Spleen (tissue), 7 donors: ENCODE data around the gene SAMD14.

Source experiments
- POLR2A ChIP-seq, 3 donors: fragments of 450-650 bp; IDR thresholded peaks; one replicate each; pipeline ENCODE4 v1.5.1; 2017; ENCODE audit warnings: antibody characterized with exemption in 3 of 3, mild to moderate bottlenecking in 1 of 3
- POLR2AphosphoS5 ChIP-seq, 3 donors: sonication (generic); formaldehyde crosslinking; IDR thresholded peaks; one replicate each; pipeline ENCODE4 v1.5.1; 2017; ENCODE audit warnings: antibody characterized with exemption in 3 of 3
- TF ChIP-seq, protein P1 (sequence below), 11 experiments: fragments of 200-600 bp in 7 of 11; fragments of 450-650 bp in 4 of 11; sonication (generic) in 4 of 11; IDR thresholded peaks in 8 of 11; conservative IDR thresholded peaks in 3 of 11; 1 replicate in 7 of 11; 2 replicates in 4 of 11; pipeline versions ENCODE4 v1.4.0 to v1.8.0; 2016 to 2021; ENCODE audit warnings: antibody characterized with exemption in 11 of 11, inconsistent platforms in 4 of 11, mild to moderate bottlenecking in 1 of 11
- donor health status: DM: no; HTN: no; CAD: no; lungs with moderate emphysema.
- donor health status: DM: no; HTN: no; CAD: no.
- donor health status: DM: no; HTN: no; CAD: no.

DNA sequence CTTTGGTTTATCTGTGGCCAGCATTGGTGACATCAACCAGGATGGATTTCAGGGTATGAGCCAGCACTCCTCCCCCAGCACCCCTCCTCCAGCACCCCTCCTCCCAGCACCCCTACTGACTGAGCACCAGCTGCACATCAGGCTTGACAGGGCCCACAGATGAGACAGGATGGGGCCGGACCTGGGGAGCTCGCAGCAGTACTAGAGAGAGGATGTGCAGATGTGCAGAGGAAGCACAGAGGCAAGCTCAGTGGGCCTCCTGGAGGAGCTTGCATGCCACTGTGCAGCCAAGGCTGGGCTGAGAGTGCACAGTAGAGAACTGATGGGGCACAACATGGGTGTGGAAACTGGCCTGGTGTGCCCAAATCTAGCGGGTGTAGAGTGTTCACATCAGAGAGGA is 57.8 kb downstream of the SAMD14 start:
- TF ChIP-seq, protein P1, sequence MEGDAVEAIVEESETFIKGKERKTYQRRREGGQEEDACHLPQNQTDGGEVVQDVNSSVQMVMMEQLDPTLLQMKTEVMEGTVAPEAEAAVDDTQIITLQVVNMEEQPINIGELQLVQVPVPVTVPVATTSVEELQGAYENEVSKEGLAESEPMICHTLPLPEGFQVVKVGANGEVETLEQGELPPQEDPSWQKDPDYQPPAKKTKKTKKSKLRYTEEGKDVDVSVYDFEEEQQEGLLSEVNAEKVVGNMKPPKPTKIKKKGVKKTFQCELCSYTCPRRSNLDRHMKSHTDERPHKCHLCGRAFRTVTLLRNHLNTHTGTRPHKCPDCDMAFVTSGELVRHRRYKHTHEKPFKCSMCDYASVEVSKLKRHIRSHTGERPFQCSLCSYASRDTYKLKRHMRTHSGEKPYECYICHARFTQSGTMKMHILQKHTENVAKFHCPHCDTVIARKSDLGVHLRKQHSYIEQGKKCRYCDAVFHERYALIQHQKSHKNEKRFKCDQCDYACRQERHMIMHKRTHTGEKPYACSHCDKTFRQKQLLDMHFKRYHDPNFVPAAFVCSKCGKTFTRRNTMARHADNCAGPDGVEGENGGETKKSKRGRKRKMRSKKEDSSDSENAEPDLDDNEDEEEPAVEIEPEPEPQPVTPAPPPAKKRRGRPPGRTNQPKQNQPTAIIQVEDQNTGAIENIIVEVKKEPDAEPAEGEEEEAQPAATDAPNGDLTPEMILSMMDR (IDR thresholded peaks at IDR 0.05 in 8 of 11, conservative IDR thresholded peaks at IDR 0.05 in 3 of 11): no peak
- TF ChIP-seq POLR2AphosphoS5 (IDR thresholded peaks at IDR 0.05): no peak
- TF ChIP-seq POLR2A (IDR thresholded peaks at IDR 0.05): no peak
